Neural crest cell (in vitro differentiated cells): ENCODE results near the gene PLA2G4C. TPM values are rescaled to one million over a fixed set of nuclear protein-coding genes. Genes with fewer than 3 reads are reported as not detected.

Experiments used
- DNase-seq: peaks from one replicate; pipeline ENCODE4 v3.0.0; 2021; ENCODE audit warnings: low read depth, mixed read lengths, low spot score
- H3K27ac Mint-ChIP-seq: one replicate; pipeline ENCODE4 v1.8.0; 2021; ENCODE audit warnings: mild to moderate bottlenecking, mixed read lengths; ENCODE audit not compliant: unreplicated experiment
- H3K27me3 Mint-ChIP-seq: 2 replicates; pipeline ENCODE4 v1.8.0; 2021; ENCODE audit warnings: low read depth, mild to moderate bottlenecking, mixed read lengths
- H3K36me3 Mint-ChIP-seq: 2 replicates; pipeline ENCODE4 v1.8.0; 2021; ENCODE audit warnings: low read depth, mild to moderate bottlenecking, mixed read lengths
- H3K4me1 Mint-ChIP-seq: 2 replicates; pipeline ENCODE4 v1.8.0; 2021; ENCODE audit warnings: mixed read lengths
- H3K4me3 Mint-ChIP-seq: one replicate; pipeline ENCODE4 v1.8.0; 2021; ENCODE audit warnings: mild to moderate bottlenecking, mixed read lengths
- H3K9me3 Mint-ChIP-seq: 2 replicates; pipeline ENCODE4 v1.8.0; 2021; ENCODE audit warnings: mixed read lengths
- CTCF ChIP-seq: fragments of 200-600 bp; sonication (generic); conservative IDR thresholded peaks from 2 replicates; pipeline ENCODE4 v1.5.0; 2021; ENCODE audit warnings: antibody characterized with exemption, mild to moderate bottlenecking
- total RNA-seq: library from RNA; stranded (reverse); gene quantifications from 2 replicates; pipeline ENCODE4 v1.2.1, GENCODE V29; 2021

The PLA2G4C gene
- total RNA-seq, 1 donor from 2014 or later, result 2.0 TPM

- Mint-ChIP-seq H3K27me3 (peaks cover 14% of the 10 kb centered on the region), H3K9me3 (peaks cover 3% of the 10 kb centered on the region), H3K27ac (no peak overlapping the region), H3K4me3 (no peak overlapping the region), H3K4me1 (no peaks in the 10 kb centered on the region), H3K36me3 (no peaks in the 10 kb centered on the region)
- no peak for TF ChIP-seq CTCF
- DNase-seq, result no peak
These were observed 50.2 kb downstream of the PLA2G4C start for GRCh38 chr19:48060381-48060780.

- Mint-ChIP-seq H3K36me3 (no peaks in the 10 kb centered on the region), H3K4me3 (no peak overlapping the region), H3K27me3 (peaks cover 14% of the 10 kb centered on the region), H3K9me3 (no peaks in the 10 kb centered on the region), H3K27ac (no peak overlapping the region), H3K4me1 (no peaks in the 10 kb centered on the region)
- TF ChIP-seq CTCF, result no peak
- DNase-seq, result no peak
These were observed 51.3 kb downstream of the PLA2G4C start for GRCh38 chr19:48059331-48059730.

- no peak overlapping the region for H3K27ac Mint-ChIP-seq
- no peaks in the 10 kb centered on the region for H3K4me1 Mint-ChIP-seq
- no peaks in the 10 kb centered on the region for H3K36me3 Mint-ChIP-seq
These were observed 56.8 kb downstream of the PLA2G4C start for GRCh38 chr19:48053856-48054255.

GRCh38 chr19:48053076-48053475 is 57.5 kb downstream of the PLA2G4C start:
- H3K27ac Mint-ChIP-seq, result no peak overlapping the region
- H3K36me3 Mint-ChIP-seq, result no peaks in the 10 kb centered on the region

More at GRCh38 chr19:48053856-48054255, 56.8 kb downstream of the PLA2G4C start:
- TF ChIP-seq CTCF, result no peak
- peaks cover 15% of the 10 kb centered on the region for H3K9me3 Mint-ChIP-seq
- DNase-seq, result no peak
- no peaks in the 10 kb centered on the region for H3K27me3 Mint-ChIP-seq
- H3K4me3 Mint-ChIP-seq, result no peak overlapping the region

GRCh38 chr19:48051335-48052033 is 59.1 kb downstream of the PLA2G4C start:
- peaks cover 2% of the 10 kb centered on the region for H3K27me3 Mint-ChIP-seq
- no peak for TF ChIP-seq CTCF
- DNase-seq, result no peak
- peaks cover 2% of the 10 kb centered on the region for H3K36me3 Mint-ChIP-seq
- H3K4me3 Mint-ChIP-seq, result no peak overlapping the region
- no peaks in the 10 kb centered on the region for H3K4me1 Mint-ChIP-seq
- H3K27ac Mint-ChIP-seq, result no peak overlapping the region
- peaks cover 21% of the 10 kb centered on the region for H3K9me3 Mint-ChIP-seq

More at GRCh38 chr19:48053076-48053475, 57.5 kb downstream of the PLA2G4C start:
- H3K27me3 Mint-ChIP-seq, result no peaks in the 10 kb centered on the region
- no peak for TF ChIP-seq CTCF
- no peak overlapping the region for H3K4me3 Mint-ChIP-seq
- H3K9me3 Mint-ChIP-seq, result peaks cover 18% of the 10 kb centered on the region
- DNase-seq, result no peak
- H3K4me1 Mint-ChIP-seq, result no peaks in the 10 kb centered on the region
